H1 (cell line): ENCODE data around the gene HMGN1. TPM values are rescaled to one million over a fixed set of nuclear protein-coding genes. Genes with fewer than 3 reads are reported as not detected.

Experiments used
- ASH2L ChIP-seq: fragments of 200-600, 300-600 bp; sonication (generic); IDR thresholded peaks from one replicate; pipeline ENCODE4 v1.7.1; 2017; ENCODE audit warnings: low read length
- BCL11A ChIP-seq, 2 experiments: IDR thresholded peaks; one replicate each; pipeline ENCODE4 v1.6.1; 2011; ENCODE audit warnings: low read depth in 2 of 2, low read length in 2 of 2, mild to moderate bottlenecking in 2 of 2
- BRCA1 ChIP-seq: IDR thresholded peaks from 2 replicates; pipeline ENCODE4 v1.6.1; 2012; ENCODE audit warnings: low read depth, low read length, improper control_type of control experiment
- POU5F1 ChIP-seq: IDR thresholded peaks from 2 replicates; pipeline ENCODE4 v1.6.1; 2011; ENCODE audit warnings: low read depth, mild to moderate bottlenecking, low read length, moderate library complexity
- SIX5 ChIP-seq: IDR thresholded peaks from 2 replicates; pipeline ENCODE4 v1.6.1; 2011; ENCODE audit warnings: mild to moderate bottlenecking, low read depth, low read length
- SP1 ChIP-seq: IDR thresholded peaks from 2 replicates; pipeline ENCODE4 v1.6.1; 2011; ENCODE audit warnings: low read depth, low read length
- polyA plus RNA-seq, 7 experiments: library from polyadenylated mRNA; depleted of rRNA in 3 of 7; stranded (reverse) in 5 of 7; unstranded in 2 of 7; fragments of >200 nt in 5 of 7; fragments of 200-250 nt in 2 of 7; gene quantifications; 1 replicate in 5 of 7; 2 replicates in 1 of 7; 4 replicates in 1 of 7; pipeline versions ENCODE4 v1.2.1 to v1.2.3, GENCODE V29; 2011 to 2013; ENCODE audit warnings: missing spikeins in 2 of 7, mixed read lengths in 2 of 7
- total RNA-seq: library from RNA; stranded (reverse); fragmentation: NEBNext Ultra II Directional; extraction: Animal tissue kit (Norgen Biotek cat#: 25700); gene quantifications from 2 replicates; pipeline ENCODE4 v1.2.1, GENCODE V29; 2021
- TF ChIP-seq, protein P1 (sequence below): IDR thresholded peaks from 2 replicates; pipeline ENCODE4 v1.6.1; 2011; ENCODE audit warnings: low read depth, mild to moderate bottlenecking, low read length; ENCODE audit not compliant: insufficient read depth
- TF ChIP-seq, protein P2 (sequence below): IDR thresholded peaks from 2 replicates; pipeline ENCODE4 v1.6.1; 2012; ENCODE audit warnings: inconsistent platforms
- TF ChIP-seq, protein P3 (sequence below): IDR thresholded peaks from 2 replicates; pipeline ENCODE4 v1.6.1; 2011; ENCODE audit warnings: low read length, improper control_type of control experiment

Gene HMGN1
- total and polyA plus RNA-seq, 2 of the 8 experiments (the other 6 are each of a cell fraction or from before 2014, with no cell fraction given): 279 to 505 TPM

DNA sequence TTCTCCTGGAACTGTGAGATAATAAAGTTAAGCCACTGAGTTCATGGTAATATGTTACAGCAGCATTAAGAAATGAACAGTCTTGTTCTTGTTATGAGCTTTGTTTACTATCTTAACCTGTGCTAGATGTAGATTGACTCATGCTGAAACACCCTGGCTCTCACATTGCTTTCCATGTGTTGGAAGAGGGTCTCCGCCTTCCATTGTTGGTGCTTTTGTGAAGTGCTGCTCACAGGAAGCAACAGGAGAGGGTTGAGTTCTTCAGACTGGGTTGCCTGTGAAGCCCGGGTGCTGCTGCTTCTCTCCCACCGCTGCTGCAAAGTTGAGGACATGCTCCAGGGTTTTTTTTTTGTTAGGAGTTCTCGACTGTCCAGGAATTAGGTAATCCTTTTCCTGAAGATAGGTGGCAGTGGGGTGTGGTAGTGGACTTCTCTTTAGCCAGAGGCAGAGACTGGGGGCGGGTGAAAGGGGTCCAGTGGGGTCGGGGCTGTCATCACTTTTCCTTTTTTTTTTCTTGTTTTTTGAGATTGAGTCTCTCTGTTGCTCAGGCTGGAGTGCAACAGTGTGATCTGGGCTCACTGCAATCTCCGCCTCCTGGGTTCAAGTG lies 28.7 kb upstream of the HMGN1 start (continued):
- TF ChIP-seq BCL11A (IDR thresholded peaks at IDR 0.05; ENCODE audit: low read depth in 2 of 2, low read length in 2 of 2) (no peak), POU5F1 (no peak), SP1 (no peak), BRCA1 (no peak), SIX5 (no peak), ASH2L (no peak)
- TF ChIP-seq, protein P1, sequence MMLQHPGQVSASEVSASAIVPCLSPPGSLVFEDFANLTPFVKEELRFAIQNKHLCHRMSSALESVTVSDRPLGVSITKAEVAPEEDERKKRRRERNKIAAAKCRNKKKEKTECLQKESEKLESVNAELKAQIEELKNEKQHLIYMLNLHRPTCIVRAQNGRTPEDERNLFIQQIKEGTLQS: no peak
- TF ChIP-seq, protein P2, sequence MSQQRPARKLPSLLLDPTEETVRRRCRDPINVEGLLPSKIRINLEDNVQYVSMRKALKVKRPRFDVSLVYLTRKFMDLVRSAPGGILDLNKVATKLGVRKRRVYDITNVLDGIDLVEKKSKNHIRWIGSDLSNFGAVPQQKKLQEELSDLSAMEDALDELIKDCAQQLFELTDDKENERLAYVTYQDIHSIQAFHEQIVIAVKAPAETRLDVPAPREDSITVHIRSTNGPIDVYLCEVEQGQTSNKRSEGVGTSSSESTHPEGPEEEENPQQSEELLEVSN: no peak
- TF ChIP-seq, protein P3, sequence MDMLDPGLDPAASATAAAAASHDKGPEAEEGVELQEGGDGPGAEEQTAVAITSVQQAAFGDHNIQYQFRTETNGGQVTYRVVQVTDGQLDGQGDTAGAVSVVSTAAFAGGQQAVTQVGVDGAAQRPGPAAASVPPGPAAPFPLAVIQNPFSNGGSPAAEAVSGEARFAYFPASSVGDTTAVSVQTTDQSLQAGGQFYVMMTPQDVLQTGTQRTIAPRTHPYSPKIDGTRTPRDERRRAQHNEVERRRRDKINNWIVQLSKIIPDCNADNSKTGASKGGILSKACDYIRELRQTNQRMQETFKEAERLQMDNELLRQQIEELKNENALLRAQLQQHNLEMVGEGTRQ: no peak
